ENCODE data around the gene BUD13.
"Not testable (repeated sequence)": the region's sequence is repeated elsewhere in the genome, so short reads cannot be mapped to it uniquely, and the experiment has no call there.

DNA sequence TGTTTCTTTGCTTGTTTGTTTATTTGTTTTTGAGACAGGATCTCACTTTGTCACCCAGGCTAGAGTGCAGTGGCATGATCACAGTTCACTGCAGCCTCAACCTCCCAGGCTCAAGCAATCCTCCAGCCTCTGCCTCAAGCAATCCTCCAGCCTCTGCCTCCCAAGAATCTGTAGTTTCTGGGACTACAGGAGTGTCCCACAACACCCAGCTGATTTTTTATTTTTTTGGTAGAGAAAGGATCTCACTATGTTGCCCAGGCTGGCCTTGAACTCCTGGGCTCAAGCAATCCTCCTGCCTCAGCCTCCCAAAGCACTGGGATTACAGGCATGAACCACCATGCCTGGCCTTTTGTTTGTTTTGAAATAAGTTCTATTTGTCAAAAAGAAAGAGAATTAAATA, 28.9 kb upstream of the BUD13 start:
- TF ChIP-seq, protein P1, sequence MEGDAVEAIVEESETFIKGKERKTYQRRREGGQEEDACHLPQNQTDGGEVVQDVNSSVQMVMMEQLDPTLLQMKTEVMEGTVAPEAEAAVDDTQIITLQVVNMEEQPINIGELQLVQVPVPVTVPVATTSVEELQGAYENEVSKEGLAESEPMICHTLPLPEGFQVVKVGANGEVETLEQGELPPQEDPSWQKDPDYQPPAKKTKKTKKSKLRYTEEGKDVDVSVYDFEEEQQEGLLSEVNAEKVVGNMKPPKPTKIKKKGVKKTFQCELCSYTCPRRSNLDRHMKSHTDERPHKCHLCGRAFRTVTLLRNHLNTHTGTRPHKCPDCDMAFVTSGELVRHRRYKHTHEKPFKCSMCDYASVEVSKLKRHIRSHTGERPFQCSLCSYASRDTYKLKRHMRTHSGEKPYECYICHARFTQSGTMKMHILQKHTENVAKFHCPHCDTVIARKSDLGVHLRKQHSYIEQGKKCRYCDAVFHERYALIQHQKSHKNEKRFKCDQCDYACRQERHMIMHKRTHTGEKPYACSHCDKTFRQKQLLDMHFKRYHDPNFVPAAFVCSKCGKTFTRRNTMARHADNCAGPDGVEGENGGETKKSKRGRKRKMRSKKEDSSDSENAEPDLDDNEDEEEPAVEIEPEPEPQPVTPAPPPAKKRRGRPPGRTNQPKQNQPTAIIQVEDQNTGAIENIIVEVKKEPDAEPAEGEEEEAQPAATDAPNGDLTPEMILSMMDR (tag by site-specific recombination; IDR thresholded peaks at IDR 0.05): not testable (repeated sequence)
- TF ChIP-seq HOXC10 (CRISPR knock-in tag; IDR thresholded peaks at IDR 0.05); ZNF610 (tag by site-specific recombination; IDR thresholded peaks at IDR 0.05; ENCODE audit: borderline replicate concordance); ZNF175 (tag by site-specific recombination; IDR thresholded peaks at IDR 0.05); KLF9 (tag by site-specific recombination; IDR thresholded peaks at IDR 0.05; ENCODE audit: low read depth); ZNF394 (tag by site-specific recombination; IDR thresholded peaks at IDR 0.05; ENCODE audit: borderline replicate concordance): not testable (repeated sequence)
- TF ChIP-seq, protein P2, sequence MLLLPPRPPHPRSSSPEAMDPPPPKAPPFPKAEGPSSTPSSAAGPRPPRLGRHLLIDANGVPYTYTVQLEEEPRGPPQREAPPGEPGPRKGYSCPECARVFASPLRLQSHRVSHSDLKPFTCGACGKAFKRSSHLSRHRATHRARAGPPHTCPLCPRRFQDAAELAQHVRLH (tag by site-specific recombination; IDR thresholded peaks at IDR 0.05): not testable (repeated sequence)
- TF ChIP-seq, protein P3, sequence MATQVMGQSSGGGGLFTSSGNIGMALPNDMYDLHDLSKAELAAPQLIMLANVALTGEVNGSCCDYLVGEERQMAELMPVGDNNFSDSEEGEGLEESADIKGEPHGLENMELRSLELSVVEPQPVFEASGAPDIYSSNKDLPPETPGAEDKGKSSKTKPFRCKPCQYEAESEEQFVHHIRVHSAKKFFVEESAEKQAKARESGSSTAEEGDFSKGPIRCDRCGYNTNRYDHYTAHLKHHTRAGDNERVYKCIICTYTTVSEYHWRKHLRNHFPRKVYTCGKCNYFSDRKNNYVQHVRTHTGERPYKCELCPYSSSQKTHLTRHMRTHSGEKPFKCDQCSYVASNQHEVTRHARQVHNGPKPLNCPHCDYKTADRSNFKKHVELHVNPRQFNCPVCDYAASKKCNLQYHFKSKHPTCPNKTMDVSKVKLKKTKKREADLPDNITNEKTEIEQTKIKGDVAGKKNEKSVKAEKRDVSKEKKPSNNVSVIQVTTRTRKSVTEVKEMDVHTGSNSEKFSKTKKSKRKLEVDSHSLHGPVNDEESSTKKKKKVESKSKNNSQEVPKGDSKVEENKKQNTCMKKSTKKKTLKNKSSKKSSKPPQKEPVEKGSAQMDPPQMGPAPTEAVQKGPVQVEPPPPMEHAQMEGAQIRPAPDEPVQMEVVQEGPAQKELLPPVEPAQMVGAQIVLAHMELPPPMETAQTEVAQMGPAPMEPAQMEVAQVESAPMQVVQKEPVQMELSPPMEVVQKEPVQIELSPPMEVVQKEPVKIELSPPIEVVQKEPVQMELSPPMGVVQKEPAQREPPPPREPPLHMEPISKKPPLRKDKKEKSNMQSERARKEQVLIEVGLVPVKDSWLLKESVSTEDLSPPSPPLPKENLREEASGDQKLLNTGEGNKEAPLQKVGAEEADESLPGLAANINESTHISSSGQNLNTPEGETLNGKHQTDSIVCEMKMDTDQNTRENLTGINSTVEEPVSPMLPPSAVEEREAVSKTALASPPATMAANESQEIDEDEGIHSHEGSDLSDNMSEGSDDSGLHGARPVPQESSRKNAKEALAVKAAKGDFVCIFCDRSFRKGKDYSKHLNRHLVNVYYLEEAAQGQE (tag by site-specific recombination; IDR thresholded peaks at IDR 0.05): not testable (repeated sequence)
- TF ChIP-seq, protein P4, sequence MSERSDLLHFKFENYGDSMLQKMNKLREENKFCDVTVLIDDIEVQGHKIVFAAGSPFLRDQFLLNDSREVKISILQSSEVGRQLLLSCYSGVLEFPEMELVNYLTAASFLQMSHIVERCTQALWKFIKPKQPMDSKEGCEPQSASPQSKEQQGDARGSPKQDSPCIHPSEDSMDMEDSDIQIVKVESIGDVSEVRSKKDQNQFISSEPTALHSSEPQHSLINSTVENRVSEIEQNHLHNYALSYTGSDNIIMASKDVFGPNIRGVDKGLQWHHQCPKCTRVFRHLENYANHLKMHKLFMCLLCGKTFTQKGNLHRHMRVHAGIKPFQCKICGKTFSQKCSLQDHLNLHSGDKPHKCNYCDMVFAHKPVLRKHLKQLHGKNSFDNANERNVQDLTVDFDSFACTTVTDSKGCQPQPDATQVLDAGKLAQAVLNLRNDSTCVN (tag by site-specific recombination; optimal IDR thresholded peaks at IDR 0.05): not testable (repeated sequence)
